ENCODE results near the gene CELF4.

The CELF4 gene

GRCh38 chr18:37532917-37533316 lies 32.7 kb downstream of the CELF4 start:
- DNase-seq (ENCODE audit: low read depth, low spot score): no peak

GRCh38 chr18:37529863-37530262 lies 35.7 kb downstream of the CELF4 start:
- no peak overlapping the region for H3K27ac ChIP-seq
- no peak for DNase-seq (ENCODE audit: low read depth, low spot score)

More at GRCh38 chr18:37532917-37533316, 32.7 kb downstream of the CELF4 start:
- no peak overlapping the region for H3K27ac ChIP-seq

- no peak for DNase-seq (ENCODE audit: low read depth, low spot score)
- no peak overlapping the region for H3K27ac ChIP-seq
Observed at GRCh38 chr18:37529296-37529695, 36.3 kb downstream of the CELF4 start.

- H3K27ac ChIP-seq: no peak overlapping the region
- no peak for DNase-seq (ENCODE audit: low read depth, low spot score)
Observed at GRCh38 chr18:37527395-37527794, 38.2 kb downstream of the CELF4 start.

GRCh38 chr18:37525262-37525585 lies 40.4 kb downstream of the CELF4 start:
- no peak for DNase-seq (ENCODE audit: low read depth, low spot score)
- H3K27ac ChIP-seq: no peak overlapping the region

GRCh38 chr18:37524498-37525261 lies 40.9 kb downstream of the CELF4 start:
- DNase-seq (ENCODE audit: low read depth, low spot score): no peak
- H3K27ac ChIP-seq: no peak overlapping the region

- DNase-seq (ENCODE audit: low read depth, low spot score): no peak
- no peak overlapping the region for H3K27ac ChIP-seq
Observed at GRCh38 chr18:37524139-37524497, 41.5 kb downstream of the CELF4 start.

GRCh38 chr18:37521510-37522465 lies 43.8 kb downstream of the CELF4 start:
- H3K27ac ChIP-seq: no peak overlapping the region
- DNase-seq (ENCODE audit: low read depth, low spot score): no peak

GRCh38 chr18:37520508-37520907 lies 45.1 kb downstream of the CELF4 start:
- DNase-seq (ENCODE audit: low read depth, low spot score): no peak
- H3K27ac ChIP-seq: no peak overlapping the region

GRCh38 chr18:37519510-37520135 lies 46.0 kb downstream of the CELF4 start:
- no peak for DNase-seq (ENCODE audit: low read depth, low spot score)
- H3K27ac ChIP-seq: no peak overlapping the region

GRCh38 chr18:37516361-37516853 lies 49.2 kb downstream of the CELF4 start:
- no peak overlapping the region for H3K27ac ChIP-seq
- DNase-seq (ENCODE audit: low read depth, low spot score): no peak

GRCh38 chr18:37514953-37515352 lies 50.6 kb downstream of the CELF4 start:
- no peak for DNase-seq (ENCODE audit: low read depth, low spot score)

GRCh38 chr18:37512400-37512799 lies 53.2 kb downstream of the CELF4 start:
- DNase-seq (ENCODE audit: low read depth, low spot score): no peak
- H3K27ac ChIP-seq: no peak overlapping the region

More at GRCh38 chr18:37514953-37515352, 50.6 kb downstream of the CELF4 start:
- H3K27ac ChIP-seq: no peak overlapping the region

GRCh38 chr18:37511721-37512298 lies 53.8 kb downstream of the CELF4 start:
- DNase-seq (ENCODE audit: low read depth, low spot score): no peak
- H3K27ac ChIP-seq: no peak overlapping the region

GRCh38 chr18:37509600-37509999 lies 56.0 kb downstream of the CELF4 start:
- no peak for DNase-seq (ENCODE audit: low read depth, low spot score)
- H3K27ac ChIP-seq: no peak overlapping the region

GRCh38 chr18:37508207-37508606 lies 57.4 kb downstream of the CELF4 start:
- DNase-seq (ENCODE audit: low read depth, low spot score): no peak
- no peak overlapping the region for H3K27ac ChIP-seq

- no peak for DNase-seq (ENCODE audit: low read depth, low spot score)
Observed at GRCh38 chr18:37507239-37507638, 58.4 kb downstream of the CELF4 start.

GRCh38 chr18:37506001-37506400 lies 59.6 kb downstream of the CELF4 start:
- H3K27ac ChIP-seq: no peak overlapping the region
- no peak for DNase-seq (ENCODE audit: low read depth, low spot score)

More at GRCh38 chr18:37507239-37507638, 58.4 kb downstream of the CELF4 start:
- H3K27ac ChIP-seq: no peak overlapping the region

- no peak for DNase-seq (ENCODE audit: low read depth, low spot score)
- no peak overlapping the region for H3K27ac ChIP-seq
Observed at GRCh38 chr18:37505321-37505720, 60.3 kb downstream of the CELF4 start.

GRCh38 chr18:37502601-37503000 lies 63.0 kb downstream of the CELF4 start:
- H3K27ac ChIP-seq: no peak overlapping the region
- no peak for DNase-seq (ENCODE audit: low read depth, low spot score)
